HFFc6 (cell line): ENCODE data around the gene TDRD7. TPM values are rescaled to one million over a fixed set of nuclear protein-coding genes. Genes with fewer than 3 reads are reported as not detected.
A peak's percentile ranks its signal among the peaks of the same experiment; 100 is the strongest.

Experiments used
- DNase-seq: peaks from one replicate; pipeline ENCODE4 v3.0.0-alpha.2; 2018
- H3K27ac Mint-ChIP-seq: 2 replicates; pipeline ENCODE4 v1.8.0; 2020; ENCODE audit warnings: mild to moderate bottlenecking, mixed read lengths
- H3K27me3 Mint-ChIP-seq: 2 replicates; pipeline ENCODE4 v1.8.0; 2021; ENCODE audit warnings: mild to moderate bottlenecking, moderate library complexity, mixed read lengths; ENCODE audit not compliant: insufficient read depth
- H3K36me3 Mint-ChIP-seq: 2 replicates; pipeline ENCODE4 v1.8.0; 2021; ENCODE audit warnings: low read depth, mixed read lengths
- H3K4me1 Mint-ChIP-seq: 2 replicates; pipeline ENCODE4 v1.8.0; 2020; ENCODE audit warnings: low read depth, mixed read lengths
- H3K4me3 Mint-ChIP-seq: 2 replicates; pipeline ENCODE4 v1.8.0; 2020; ENCODE audit warnings: mild to moderate bottlenecking, moderate library complexity, mixed read lengths
- H3K9me3 Mint-ChIP-seq: 2 replicates; pipeline ENCODE4 v1.8.0; 2020; ENCODE audit warnings: mild to moderate bottlenecking, mixed read lengths
- long read RNA-seq: library from polyadenylated mRNA; unstranded; transcript quantifications from one replicate; pipeline ENCODE4 v2.0.0, GENCODE V29; 2019
- total RNA-seq, 6 experiments: library from RNA; stranded (reverse); fragmentation: NEBNext Ultra II Directional; extraction: Animal tissue kit (Norgen Biotek cat#: 25700); gene quantifications; 2 replicates in 1 of 6; 3 replicates in 5 of 6; pipeline ENCODE4 v1.2.3, GENCODE V29; 2021
- TF ChIP-seq, protein P1 (sequence below): fragments of 200-600 bp; sonication (generic); IDR thresholded peaks from 2 replicates; pipeline ENCODE4 v1.5.0; 2021; ENCODE audit warnings: antibody characterized with exemption, mild to moderate bottlenecking

TDRD7 gene, protein sequence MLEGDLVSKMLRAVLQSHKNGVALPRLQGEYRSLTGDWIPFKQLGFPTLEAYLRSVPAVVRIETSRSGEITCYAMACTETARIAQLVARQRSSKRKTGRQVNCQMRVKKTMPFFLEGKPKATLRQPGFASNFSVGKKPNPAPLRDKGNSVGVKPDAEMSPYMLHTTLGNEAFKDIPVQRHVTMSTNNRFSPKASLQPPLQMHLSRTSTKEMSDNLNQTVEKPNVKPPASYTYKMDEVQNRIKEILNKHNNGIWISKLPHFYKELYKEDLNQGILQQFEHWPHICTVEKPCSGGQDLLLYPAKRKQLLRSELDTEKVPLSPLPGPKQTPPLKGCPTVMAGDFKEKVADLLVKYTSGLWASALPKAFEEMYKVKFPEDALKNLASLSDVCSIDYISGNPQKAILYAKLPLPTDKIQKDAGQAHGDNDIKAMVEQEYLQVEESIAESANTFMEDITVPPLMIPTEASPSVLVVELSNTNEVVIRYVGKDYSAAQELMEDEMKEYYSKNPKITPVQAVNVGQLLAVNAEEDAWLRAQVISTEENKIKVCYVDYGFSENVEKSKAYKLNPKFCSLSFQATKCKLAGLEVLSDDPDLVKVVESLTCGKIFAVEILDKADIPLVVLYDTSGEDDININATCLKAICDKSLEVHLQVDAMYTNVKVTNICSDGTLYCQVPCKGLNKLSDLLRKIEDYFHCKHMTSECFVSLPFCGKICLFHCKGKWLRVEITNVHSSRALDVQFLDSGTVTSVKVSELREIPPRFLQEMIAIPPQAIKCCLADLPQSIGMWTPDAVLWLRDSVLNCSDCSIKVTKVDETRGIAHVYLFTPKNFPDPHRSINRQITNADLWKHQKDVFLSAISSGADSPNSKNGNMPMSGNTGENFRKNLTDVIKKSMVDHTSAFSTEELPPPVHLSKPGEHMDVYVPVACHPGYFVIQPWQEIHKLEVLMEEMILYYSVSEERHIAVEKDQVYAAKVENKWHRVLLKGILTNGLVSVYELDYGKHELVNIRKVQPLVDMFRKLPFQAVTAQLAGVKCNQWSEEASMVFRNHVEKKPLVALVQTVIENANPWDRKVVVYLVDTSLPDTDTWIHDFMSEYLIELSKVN
- total RNA-seq = 10 to 100 TPM in 2 of 6 experiments, 1 to 10 TPM in 4; 8.2 to 10.5 (median 9.0) TPM
- long read RNA-seq, partial matches to known transcripts = 1 of 2 reads
- long read RNA-seq, other reads (novel, unspliced or antisense) = 1 of 2 reads

DNA sequence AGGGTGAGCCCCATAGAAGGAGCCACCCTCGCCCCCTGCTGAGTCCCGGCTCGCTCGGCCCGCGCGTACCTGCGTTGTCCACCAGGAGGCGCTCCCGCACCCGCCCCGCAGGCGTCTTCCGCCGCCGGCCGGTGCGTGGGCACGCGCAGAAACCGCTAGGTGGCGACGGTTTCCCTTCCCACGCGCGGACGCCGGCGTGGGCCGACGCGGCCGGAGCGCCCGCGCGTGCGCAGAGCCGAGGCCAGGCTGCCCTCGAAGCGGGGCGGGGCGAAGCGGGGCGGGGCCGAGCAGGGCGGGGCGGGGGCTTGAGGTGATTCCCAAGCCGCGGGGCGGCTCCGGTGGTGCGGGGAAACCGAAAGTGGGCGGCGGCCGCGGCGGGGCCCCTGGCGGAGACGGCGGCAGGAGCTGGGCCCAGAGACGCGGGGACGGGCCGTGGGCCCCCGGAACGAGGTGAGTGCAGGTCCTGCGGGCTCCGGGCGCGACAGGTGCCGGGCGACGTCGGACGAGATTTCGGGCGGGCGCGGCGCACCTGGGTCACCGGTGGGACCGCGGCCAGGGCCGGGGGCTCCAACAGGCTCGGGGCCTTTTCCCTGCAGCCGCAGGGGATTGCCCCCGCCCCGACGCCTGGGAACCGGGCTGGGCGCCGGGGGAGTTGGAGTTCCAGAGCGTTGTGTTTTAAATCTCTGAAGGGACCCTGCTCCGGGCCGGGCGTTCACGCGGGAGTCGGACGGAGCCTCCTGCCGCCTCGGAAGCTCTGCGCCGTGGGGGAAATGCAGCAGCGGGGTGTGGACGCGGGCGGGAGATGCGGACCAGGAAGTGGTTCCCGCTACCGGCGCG lies at the start of gene TDRD7:
TSS of gene TDRD7 (plus strand) at position 308 of the 837 bp plus-strand sequence. CDS start 16,370 bp downstream, outside the sequence.
- DNase-seq = peak; percentile 68
- Mint-ChIP-seq H3K4me3 (peak within 1 kb of the TSS; percentile 91), H3K27ac (peak within 1 kb of the TSS; percentile 54), H3K27me3 (peaks cover 10% of the 10 kb centered on the region), H3K4me1 (peaks cover 12% of the 10 kb centered on the region), H3K9me3 (no peaks in the 10 kb centered on the region), H3K36me3 (no peaks in the 10 kb centered on the region)
- TF ChIP-seq, protein P1, sequence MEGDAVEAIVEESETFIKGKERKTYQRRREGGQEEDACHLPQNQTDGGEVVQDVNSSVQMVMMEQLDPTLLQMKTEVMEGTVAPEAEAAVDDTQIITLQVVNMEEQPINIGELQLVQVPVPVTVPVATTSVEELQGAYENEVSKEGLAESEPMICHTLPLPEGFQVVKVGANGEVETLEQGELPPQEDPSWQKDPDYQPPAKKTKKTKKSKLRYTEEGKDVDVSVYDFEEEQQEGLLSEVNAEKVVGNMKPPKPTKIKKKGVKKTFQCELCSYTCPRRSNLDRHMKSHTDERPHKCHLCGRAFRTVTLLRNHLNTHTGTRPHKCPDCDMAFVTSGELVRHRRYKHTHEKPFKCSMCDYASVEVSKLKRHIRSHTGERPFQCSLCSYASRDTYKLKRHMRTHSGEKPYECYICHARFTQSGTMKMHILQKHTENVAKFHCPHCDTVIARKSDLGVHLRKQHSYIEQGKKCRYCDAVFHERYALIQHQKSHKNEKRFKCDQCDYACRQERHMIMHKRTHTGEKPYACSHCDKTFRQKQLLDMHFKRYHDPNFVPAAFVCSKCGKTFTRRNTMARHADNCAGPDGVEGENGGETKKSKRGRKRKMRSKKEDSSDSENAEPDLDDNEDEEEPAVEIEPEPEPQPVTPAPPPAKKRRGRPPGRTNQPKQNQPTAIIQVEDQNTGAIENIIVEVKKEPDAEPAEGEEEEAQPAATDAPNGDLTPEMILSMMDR = peak; percentile 100

DNA sequence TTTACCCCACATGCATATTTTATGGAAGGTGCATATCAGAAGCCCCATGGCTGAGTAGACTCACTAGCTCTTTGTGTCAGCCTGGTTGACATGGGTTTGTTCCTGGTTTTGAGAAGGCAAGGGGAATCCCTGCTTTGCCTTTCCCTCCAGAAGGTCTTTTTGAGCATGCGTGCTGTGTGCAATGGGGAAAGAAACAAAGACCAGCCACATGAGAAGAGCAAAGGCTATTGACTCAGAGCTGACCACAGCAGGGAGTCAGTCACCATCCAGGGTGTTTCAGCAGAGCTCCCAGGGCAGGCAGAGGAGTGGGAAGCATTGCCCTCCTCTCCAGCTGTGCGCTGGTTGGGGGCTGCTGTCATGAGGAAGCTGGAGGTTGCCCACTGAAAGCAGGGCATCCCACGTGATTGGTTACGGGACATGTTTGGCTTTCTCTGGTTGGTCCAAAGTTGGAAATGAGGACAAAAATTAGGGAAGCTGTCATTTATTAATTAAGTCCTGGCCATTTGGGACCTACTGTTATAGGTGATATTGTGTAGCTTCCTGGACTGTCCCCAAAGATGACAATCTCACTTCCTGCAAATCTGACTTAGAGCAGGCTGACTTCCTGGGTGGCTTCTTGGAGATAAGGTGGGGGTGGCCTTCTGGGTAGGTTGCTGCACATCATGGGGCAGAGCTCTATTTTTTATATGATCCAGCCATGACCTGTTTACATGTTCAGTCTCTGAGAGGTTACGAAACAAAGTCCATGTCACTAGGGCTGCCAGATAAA lies 48.9 kb upstream of the TDRD7 start:
- Mint-ChIP-seq H3K36me3 (no peaks in the 10 kb centered on the region), H3K9me3 (no peaks in the 10 kb centered on the region), H3K27me3 (peaks cover 16% of the 10 kb centered on the region), H3K4me3 (no peak overlapping the region), H3K4me1 (no peaks in the 10 kb centered on the region), H3K27ac (no peak overlapping the region)
- no peak for DNase-seq
- TF ChIP-seq, protein P1 = no peak

DNA sequence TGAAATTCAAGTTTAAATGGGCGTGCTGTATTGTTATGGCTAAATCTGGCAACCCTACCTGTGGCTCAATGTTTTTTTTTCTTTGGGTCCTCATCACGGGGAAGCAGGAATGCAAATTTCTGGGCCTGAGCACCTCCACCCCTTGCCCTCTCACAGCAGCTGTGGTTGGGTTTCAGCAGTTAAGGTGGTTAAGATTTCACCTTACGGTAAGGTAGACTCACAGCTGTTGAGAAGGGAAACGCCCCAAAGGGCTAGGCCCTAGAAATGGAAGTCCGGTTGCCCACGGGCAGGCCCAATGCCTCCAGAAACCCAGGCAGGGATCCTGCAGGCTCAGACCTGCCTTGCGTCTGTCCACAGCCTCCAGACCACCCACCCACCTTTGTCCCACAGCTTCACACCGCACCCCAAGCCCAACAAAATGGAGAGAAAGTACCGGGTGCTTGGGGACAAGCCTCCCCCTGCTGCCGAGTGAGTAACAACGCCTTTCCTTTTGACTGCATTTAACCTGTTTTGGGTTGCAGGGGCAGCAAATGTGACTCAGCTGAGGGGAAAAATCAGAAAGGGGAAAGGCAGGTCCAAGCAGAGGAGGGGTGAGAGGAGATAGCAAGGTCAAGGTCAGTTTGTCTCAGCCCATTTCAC lies 48.1 kb upstream of the TDRD7 start:
- DNase-seq = no peak
- TF ChIP-seq, protein P1 = no peak
- peaks cover 18% of the 10 kb centered on the region for H3K27me3 Mint-ChIP-seq
- H3K9me3 Mint-ChIP-seq = peaks cover 3% of the 10 kb centered on the region
- no peak overlapping the region for H3K4me3 Mint-ChIP-seq
- no peak overlapping the region for H3K27ac Mint-ChIP-seq
- H3K36me3 Mint-ChIP-seq = no peaks in the 10 kb centered on the region; the same call in 1 of the 2 replicates
- no peaks in the 10 kb centered on the region for H3K4me1 Mint-ChIP-seq

DNA sequence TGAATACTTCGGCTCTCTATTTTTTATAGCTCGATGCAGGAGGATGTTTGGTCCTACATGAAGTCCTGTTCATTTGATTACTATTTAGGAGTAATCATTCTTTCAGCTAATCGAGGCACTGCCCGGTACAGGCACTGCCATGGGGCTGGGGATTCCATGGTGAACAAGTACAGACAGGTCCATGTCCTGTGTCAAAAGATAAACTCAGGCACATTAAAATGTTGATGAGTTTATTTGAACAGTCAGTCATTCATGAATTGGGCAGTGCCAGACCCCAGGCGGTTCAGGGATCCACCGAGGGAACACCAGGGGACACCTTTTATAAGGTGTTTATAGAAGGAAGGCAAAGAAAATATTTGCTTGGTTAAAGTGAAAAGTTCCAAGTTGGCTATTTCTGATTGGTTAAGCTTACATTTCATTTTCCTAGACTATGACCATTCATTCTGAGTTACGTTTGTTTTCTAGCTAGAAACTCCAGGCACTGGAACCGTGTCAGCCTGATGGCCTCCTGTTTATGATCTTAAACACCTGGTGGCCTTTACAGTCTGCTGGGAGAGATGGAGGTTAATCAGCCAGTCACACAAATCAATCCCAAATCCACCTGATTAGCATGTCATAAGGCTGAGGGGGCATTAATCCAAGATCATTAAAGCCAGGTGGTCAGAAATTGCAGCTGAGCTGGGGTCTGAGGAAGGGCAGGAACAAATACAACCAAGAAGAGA lies 47.0 kb upstream of the TDRD7 start:
- peaks cover 13% of the 10 kb centered on the region for H3K9me3 Mint-ChIP-seq
- H3K27ac Mint-ChIP-seq = no peak overlapping the region
- TF ChIP-seq, protein P1 = no peak
- DNase-seq = no peak
- H3K27me3 Mint-ChIP-seq = peaks cover 10% of the 10 kb centered on the region
- no peaks in the 10 kb centered on the region; the same call in 1 of the 2 replicates for H3K36me3 Mint-ChIP-seq
- H3K4me3 Mint-ChIP-seq = no peak overlapping the region
- H3K4me1 Mint-ChIP-seq = no peaks in the 10 kb centered on the region
